Mucosa of descending colon (tissue), 3 donors: ENCODE data around the gene MINAR1. TPM values are rescaled to one million over a fixed set of nuclear protein-coding genes. Genes with fewer than 3 reads are reported as not detected.
"Not testable (repeated sequence)": the region's sequence is repeated elsewhere in the genome, so short reads cannot be mapped to it uniquely, and the experiment has no call there.

Experiments
- ATAC-seq: fragments of 200-7000 bp; cut with Tn5 transposase; one replicate; pipeline ENCODE4 v1.9.1; 2020; ENCODE audit warnings: mild to moderate bottlenecking, moderate library complexity
- DNase-seq, 3 donors: peaks; one replicate each; pipeline ENCODE4 v3.0.0-alpha.2; 2020
- H3K36me3 ChIP-seq: fragments of 200-600 bp; one replicate; pipeline ENCODE4 v1.8.0; 2021; ENCODE audit warnings: low read depth, mild to moderate bottlenecking
- H3K4me1 ChIP-seq: fragments of 200-600 bp; one replicate; pipeline ENCODE4 v1.8.0; 2021; ENCODE audit warnings: low read depth, mild to moderate bottlenecking
- H3K4me3 ChIP-seq: fragments of 200-600 bp; one replicate; pipeline ENCODE4 v1.8.0; 2021; ENCODE audit warnings: mild to moderate bottlenecking
- H3K9me3 ChIP-seq: fragments of 200-600 bp; one replicate; pipeline ENCODE4 v1.8.0; 2021; ENCODE audit warnings: mild to moderate bottlenecking
- intact Hi-C, 2 donors: fragments of 100-400 bp; cut with DNase I in 1 of 2; cut with micrococcal nuclease in 1 of 2; formaldehyde crosslinking; loops; one replicate each; pipeline versions ENCODE4 v1.11.0 to v1.11.1; 2022; cut with DNase I, micrococcal nuclease
- total RNA-seq, 3 donors: library from RNA; stranded (reverse); fragmentation: NEBNext Ultra II Directional in 2 of 3; extraction: Animal tissue kit (Norgen Biotek cat#: 25700) in 2 of 3; gene quantifications; one replicate each; pipeline versions ENCODE4 v1.2.1 to v1.2.4, GENCODE V29; 2021 to 2023
- TF ChIP-seq, protein P1 (sequence below): fragments of 200-600 bp; IDR thresholded peaks from one replicate; pipeline ENCODE4 v1.8.0; 2022; ENCODE audit warnings: antibody characterized with exemption, mild to moderate bottlenecking
- donor health status: DM: no; HTN: no; CAD: no; lungs with moderate emphysema.
- donor health status: DM: no; HTN: no; CAD: no.
- donor health status: DM: no; HTN: yes; CAD: no.

MINAR1 gene
- total RNA-seq, 3 donors from 2014 or later, result 0.24 to 0.26 (median 0.25) TPM

DNA sequence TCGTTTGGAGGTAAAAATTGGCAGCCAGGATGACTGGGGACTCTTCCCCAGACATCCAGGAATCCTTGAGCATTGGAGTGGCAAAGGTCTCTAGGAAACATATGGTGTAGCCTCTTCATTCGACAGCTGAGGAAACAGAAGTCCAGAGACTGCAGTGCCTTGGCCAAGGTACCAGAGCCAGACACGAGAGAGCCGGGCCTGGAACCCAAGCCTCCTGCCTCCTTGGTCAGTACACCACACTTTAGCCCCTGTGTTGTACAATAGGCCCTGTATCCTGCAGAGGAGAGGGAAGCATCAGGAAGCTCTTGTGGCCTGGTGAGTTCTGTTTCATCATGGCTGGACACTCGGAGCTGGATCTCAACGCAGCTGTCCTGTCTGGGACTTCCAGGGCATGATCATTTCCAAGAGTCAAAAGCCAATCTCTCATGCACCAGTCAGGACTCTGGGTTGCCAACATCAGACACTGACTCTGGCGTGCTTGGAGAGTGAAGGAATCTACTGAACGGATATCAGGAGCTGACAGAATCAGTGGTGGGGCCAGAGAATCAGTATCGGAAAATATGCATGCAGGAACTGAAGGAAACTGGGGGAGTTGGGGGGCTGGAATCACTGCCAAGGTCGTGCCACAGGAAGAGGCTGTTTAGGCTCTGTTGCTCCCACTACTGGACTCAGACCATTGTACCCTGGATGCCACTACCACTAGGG lies 6.4 kb upstream of the MINAR1 start:
- no peak for ATAC-seq
- no peaks in the 10 kb centered on the region for H3K36me3 ChIP-seq
- TF ChIP-seq, protein P1, sequence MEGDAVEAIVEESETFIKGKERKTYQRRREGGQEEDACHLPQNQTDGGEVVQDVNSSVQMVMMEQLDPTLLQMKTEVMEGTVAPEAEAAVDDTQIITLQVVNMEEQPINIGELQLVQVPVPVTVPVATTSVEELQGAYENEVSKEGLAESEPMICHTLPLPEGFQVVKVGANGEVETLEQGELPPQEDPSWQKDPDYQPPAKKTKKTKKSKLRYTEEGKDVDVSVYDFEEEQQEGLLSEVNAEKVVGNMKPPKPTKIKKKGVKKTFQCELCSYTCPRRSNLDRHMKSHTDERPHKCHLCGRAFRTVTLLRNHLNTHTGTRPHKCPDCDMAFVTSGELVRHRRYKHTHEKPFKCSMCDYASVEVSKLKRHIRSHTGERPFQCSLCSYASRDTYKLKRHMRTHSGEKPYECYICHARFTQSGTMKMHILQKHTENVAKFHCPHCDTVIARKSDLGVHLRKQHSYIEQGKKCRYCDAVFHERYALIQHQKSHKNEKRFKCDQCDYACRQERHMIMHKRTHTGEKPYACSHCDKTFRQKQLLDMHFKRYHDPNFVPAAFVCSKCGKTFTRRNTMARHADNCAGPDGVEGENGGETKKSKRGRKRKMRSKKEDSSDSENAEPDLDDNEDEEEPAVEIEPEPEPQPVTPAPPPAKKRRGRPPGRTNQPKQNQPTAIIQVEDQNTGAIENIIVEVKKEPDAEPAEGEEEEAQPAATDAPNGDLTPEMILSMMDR, result no peak
- no peak overlapping the region for H3K4me3 ChIP-seq
- DNase-seq, result no peak
- no peaks in the 10 kb centered on the region for H3K4me1 ChIP-seq
- no peaks in the 10 kb centered on the region for H3K9me3 ChIP-seq
- intact Hi-C loops, result no loop called here

DNA sequence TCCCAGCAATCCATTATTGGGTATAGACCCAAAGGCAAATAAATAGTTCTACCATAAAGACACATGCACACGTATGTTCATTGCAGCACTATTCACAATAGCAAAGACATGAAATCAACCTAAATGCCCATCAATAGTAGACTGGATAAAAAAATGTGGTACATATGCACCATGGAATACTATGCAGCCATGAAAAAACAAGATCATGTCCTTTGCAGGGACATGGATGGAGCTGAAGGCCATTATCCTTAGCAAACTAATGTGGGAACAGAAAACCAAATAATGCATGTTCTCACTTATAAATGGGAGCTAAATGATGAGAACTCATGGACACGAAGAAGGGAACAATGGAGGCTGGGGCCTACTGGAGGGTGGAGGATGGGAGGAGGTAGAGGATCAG lies 5.2 kb upstream of the MINAR1 start:
- H3K4me3 ChIP-seq, H3K36me3 ChIP-seq, H3K4me1 ChIP-seq, intact Hi-C loops, ATAC-seq, H3K9me3 ChIP-seq, DNase-seq: not testable (repeated sequence)

DNA sequence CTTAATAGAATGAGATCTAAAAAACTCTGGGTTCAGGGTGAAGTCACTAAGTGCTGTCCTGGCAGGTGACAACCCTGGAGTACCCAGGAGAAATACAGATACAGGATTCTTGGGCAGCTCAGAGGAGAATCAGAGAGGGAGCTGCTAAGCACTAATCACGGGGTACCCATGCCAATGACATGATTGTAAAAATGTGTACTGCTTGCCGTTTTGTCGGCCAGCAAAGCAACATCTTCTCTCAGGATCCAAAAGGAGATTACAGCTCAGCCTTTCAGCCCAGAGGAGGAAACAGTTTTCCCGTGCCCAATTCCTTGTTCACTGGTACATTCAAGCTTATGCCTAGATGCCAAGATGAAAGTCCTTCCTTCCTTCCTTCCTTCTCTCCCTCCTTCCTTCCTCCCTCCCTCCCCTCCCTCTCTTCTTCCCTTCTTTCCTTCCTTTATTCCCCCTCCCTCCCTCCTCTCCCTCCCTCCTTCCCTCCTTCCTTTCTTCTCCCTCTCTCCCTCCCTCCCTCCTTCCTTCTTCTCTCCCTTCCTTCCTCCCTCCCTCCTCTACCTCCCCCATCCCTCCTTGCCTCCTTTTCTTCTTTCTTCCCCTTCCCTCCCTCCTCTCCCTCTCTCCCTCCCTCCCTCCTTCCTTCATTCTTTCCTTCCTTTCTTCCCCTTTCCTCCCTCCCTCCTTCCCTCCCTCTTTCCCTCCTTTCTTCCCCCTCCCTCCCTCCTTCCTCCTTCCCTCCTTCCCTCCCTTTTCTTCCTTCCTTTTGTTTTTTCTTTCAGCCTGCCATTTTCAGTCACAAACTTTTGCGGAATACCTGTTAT lies 4.1 kb upstream of the MINAR1 start:
- Histone ChIP-seq H3K9me3 (no peaks in the 10 kb centered on the region), H3K4me3 (no peak overlapping the region), H3K36me3 (no peaks in the 10 kb centered on the region), H3K4me1 (peaks cover 14% of the 10 kb centered on the region)
- intact Hi-C loops, result no loop called here
- TF ChIP-seq, protein P1, result no peak
- ATAC-seq (no peak), DNase-seq (no peak)

DNA sequence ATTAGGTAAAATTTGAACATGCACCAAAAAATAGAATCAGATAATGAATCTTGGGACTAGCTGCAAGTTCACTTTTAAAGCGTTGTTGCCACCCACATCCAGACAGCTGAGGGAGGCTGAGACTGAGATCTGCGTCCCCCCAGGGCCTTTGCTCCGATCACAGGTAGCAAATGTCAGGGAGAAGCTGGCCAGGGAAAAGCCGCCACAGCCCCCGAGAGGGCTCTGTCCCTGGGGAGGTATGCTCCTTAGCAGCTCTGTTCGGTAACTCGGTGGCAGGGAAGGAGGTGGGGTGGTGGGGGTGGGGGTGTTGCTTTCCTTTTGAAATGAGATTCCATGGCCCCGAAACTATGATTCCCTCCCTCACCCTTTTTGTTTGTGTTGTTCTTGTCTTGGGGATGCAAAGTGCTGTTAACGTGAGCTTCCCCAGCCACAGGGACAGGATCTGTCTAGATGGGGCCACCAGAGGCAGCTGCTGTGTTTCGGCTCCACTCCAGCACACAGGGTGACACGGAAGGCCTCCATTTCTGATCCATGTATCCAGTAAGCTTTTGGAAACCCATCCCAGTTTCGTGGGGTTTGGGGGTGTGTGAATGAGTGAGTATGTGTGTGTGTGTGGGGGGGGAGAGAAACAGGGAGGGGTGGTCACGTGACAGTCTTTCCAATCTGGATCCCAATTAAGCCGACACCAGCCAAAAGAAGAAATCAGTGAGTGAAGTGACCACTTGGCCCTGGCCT lies 1.1 kb upstream of the MINAR1 start:
- Histone ChIP-seq H3K36me3 (no peaks in the 10 kb centered on the region), H3K9me3 (no peaks in the 10 kb centered on the region), H3K4me1 (peaks cover 14% of the 10 kb centered on the region), H3K4me3 (no peak overlapping the region)
- ATAC-seq, result no peak
- intact Hi-C loops, result no loop called here
- TF ChIP-seq, protein P1, result no peak
- no peak for DNase-seq

DNA sequence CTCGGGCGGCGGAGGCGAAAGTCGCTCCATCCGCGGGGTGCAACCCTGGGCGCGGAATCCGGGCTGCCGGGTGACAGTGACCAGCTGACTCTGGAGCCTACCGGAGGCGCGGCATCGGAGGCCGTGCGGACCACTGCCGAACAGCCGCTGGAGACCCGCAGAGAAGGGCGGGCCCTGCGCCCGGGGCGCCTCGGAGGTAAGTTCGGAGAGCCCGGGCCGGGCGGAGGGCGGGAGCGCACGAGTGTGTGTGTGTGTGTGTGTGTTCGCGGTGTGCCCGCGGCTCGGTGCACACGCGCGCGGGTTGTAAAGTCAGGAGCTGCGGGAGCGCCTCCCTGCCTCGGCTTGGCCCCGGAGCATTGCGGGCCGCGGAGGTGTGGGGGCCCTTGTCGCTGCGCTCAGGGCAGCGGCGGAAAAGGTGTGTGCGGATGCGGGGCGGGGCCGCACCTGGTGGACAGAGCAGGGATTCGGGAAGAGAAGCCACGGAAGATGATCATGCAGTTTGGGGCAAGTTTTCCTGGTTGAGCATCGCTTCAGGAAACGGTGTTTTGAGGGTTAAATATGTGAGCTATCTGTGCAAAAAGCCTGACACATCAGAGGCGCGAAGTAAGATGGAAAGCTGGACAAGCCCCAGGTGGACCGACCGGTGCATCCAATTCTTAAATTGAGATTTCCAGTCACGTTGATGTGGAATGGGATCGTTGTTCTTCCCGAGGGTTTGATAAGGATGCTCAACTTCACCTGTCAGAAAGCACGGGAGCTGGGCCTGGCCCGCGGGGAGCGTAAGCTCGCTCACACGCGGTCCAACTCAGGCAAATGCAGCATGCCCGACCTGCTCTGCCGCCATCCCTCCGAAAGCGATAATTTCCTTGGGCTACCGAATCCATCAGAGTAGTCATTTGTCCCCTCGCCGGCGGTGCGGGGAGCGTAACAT lies 474 bp downstream of the MINAR1 start:
- TF ChIP-seq, protein P1, result no peak
- Histone ChIP-seq H3K4me1 (peaks cover 14% of the 10 kb centered on the region), H3K9me3 (no peaks in the 10 kb centered on the region), H3K4me3 (no peak overlapping the region), H3K36me3 (no peaks in the 10 kb centered on the region)
- intact Hi-C loops, result no loop called here
- DNase-seq (no peak), ATAC-seq (peak; percentile 30)
